Heart left ventricle (tissue), 16 donors: ENCODE results near the gene SLC25A22. TPM values are rescaled to one million over a fixed set of nuclear protein-coding genes. Genes with fewer than 3 reads are reported as not detected.
A peak's percentile ranks its signal among the peaks of the same experiment; 100 is the strongest.

ENCODE experiments used
- ATAC-seq, 4 donors: fragments of 200-7000 bp; cut with Tn5 transposase; one replicate each; pipeline ENCODE4 v1.9.1; 2020 to 2022; ENCODE audit warnings: moderate library complexity in 4 of 4, mild to moderate bottlenecking in 3 of 4, moderate number of reproducible peaks in 1 of 4
- DNase-seq, 5 donors: peaks; one replicate each; pipeline ENCODE4 v3.0.0-alpha.2; 2020
- H3K27ac ChIP-seq, 12 donors: fragments of 200-600 bp; sonication (generic) in 4 of 12; one replicate each; pipeline versions ENCODE4 v1.5.0 to v1.8.0; 2016 to 2022; ENCODE audit warnings: mild to moderate bottlenecking in 2 of 12
- H3K27me3 ChIP-seq, 9 donors: fragments of 200-600 bp; sonication (generic) in 2 of 9; one replicate each; pipeline versions ENCODE4 v1.5.1 to v1.8.0; 2016 to 2022; ENCODE audit warnings: mild to moderate bottlenecking in 3 of 9
- H3K36me3 ChIP-seq, 9 donors: fragments of 200-600 bp; sonication (generic) in 2 of 9; one replicate each; pipeline versions ENCODE4 v1.5.0 to v1.8.0; 2018 to 2022; ENCODE audit warnings: mild to moderate bottlenecking in 2 of 9
- H3K4me1 ChIP-seq, 12 donors: fragments of 200-600 bp; sonication (generic) in 4 of 12; one replicate each; pipeline versions ENCODE4 v1.5.0 to v1.8.0; 2016 to 2022; ENCODE audit warnings: mild to moderate bottlenecking in 3 of 12
- H3K4me3 ChIP-seq, 12 donors: fragments of 200-600 bp; sonication (generic) in 4 of 12; one replicate each; pipeline versions ENCODE4 v1.5.0 to v1.8.0; 2017 to 2022; ENCODE audit warnings: mild to moderate bottlenecking in 9 of 12, moderate library complexity in 4 of 12
- H3K9me3 ChIP-seq, 12 donors: fragments of 200-600 bp; sonication (generic) in 4 of 12; one replicate each; pipeline versions ENCODE4 v1.5.0 to v1.8.0; 2016 to 2022; ENCODE audit warnings: mild to moderate bottlenecking in 1 of 12
- CTCF ChIP-seq, 12 donors: fragments of 200-600 bp; sonication (generic) in 4 of 12; IDR thresholded peaks; one replicate each; pipeline versions ENCODE4 v1.5.0 to v1.8.0; 2018 to 2022; ENCODE audit warnings: antibody characterized with exemption in 12 of 12, mild to moderate bottlenecking in 5 of 12
- POLR2A ChIP-seq, 2 donors: fragments of 450-650 bp; IDR thresholded peaks; one replicate each; pipeline ENCODE4 v1.6.1; 2017; ENCODE audit warnings: antibody characterized with exemption in 2 of 2, mild to moderate bottlenecking in 2 of 2, moderate library complexity in 2 of 2
- WGBS, 4 donors: extraction: QIAGEN DNeasy Blood & Tissue Kit in 2 of 4; methylation state at CpG; one replicate each; pipeline versions ENCODE4 v1.1.5 to v1.1.7; 2013 to 2018; 5-methylcytosine and 5-hydroxymethylcytosine counted together
- intact Hi-C, 10 donors: fragments of 100-400 bp; cut with DNase I; formaldehyde crosslinking; loops; one replicate each; pipeline versions ENCODE4 v1.11.1 to v1.14.2; 2022
- polyA plus RNA-seq, 2 donors: library from polyadenylated mRNA; stranded (reverse); fragments of 200-250 nt; gene quantifications; one replicate each; pipeline ENCODE4 v1.2.3, GENCODE V29; 2013
- total RNA-seq, 9 donors: library from RNA; depleted of rRNA in 2 of 9; stranded (reverse); fragments of >200 nt in 2 of 9; fragmentation: NEBNext Ultra II Directional in 3 of 9; extraction: Animal tissue kit (Norgen Biotek cat#: 25700) in 3 of 9; gene quantifications; one replicate each; pipeline versions ENCODE4 v1.1.0 to v1.2.4, GENCODE V29; 2016 to 2023
- donor health status: ischemic (EF 13 %, LVEDD 7.1; RV severe dilation, severe dysfunction).
- donor health status: healthy with polysubstance abuse.
- donor health status: DM: no; HTN: yes; CAD: no.
- donor health status: DM: no; HTN: no; CAD: no.
- donor health status: ischemic (EF 25% LVEDD 6.9; RV normal size, moderate dysfunction).
- donor health status: ischemic (EF 25% LVEDD 5.7; RV mildly dilated, moderate dysfunction).
- donor health status: healthy.
- donor health status: DM: yes; HTN: yes; CAD: no.
- donor health status: ischemic (EF 35%, LVEDD 5.7; RV mildly dilated, moderate dysfunction).
- donor health status: nonischemic (EF 11% LVEDD 7.7; RV severe dilation, severe dysfunction).
- donor health status: DM: yes; HTN: yes; CAD: no.
- donor health status: PGD.
- donor health status: ischemic (EF 29% LVEDD 5.4; RV normal size, mild dysfunction).
- donor health status: nonischemic (EF 23%, LVEDD 6.1; RV moderate dilation, normal function).

Gene SLC25A22
- total and polyA plus RNA-seq, 11 donors = 2.1 to 12.8 (median 4.4) TPM

- Histone ChIP-seq H3K4me3 (peak overlapping the region; percentile 74 to 99 (median 88)), H3K9me3 (no peaks in the 10 kb centered on the region), H3K4me1 (peaks cover 10 to 40% (median 27%) of the 10 kb centered on the region in 12 donors), H3K27ac (peak overlapping the region; percentile 91 to 100 (median 96)), H3K36me3 (peaks cover 0 to 36% (median 27%) of the 10 kb centered on the region in 9 donors), H3K27me3 (no peaks in the 10 kb centered on the region)
- TF ChIP-seq POLR2A (IDR thresholded peaks at IDR 0.05) (peak in 1 of 2 donors; percentile 64), CTCF (IDR thresholded peaks at IDR 0.05) (no peak)
- DNase-seq (peak; percentile 90 to 94 (median 93)), ATAC-seq (peak; percentile 48 to 69 (median 60))
- 0 to 3% (median 2%) methylated on average over 16 to 47 of the region's 47 CpGs for WGBS, 4 donors
- intact Hi-C loops = loop anchor here in 1 of 10 donors (1.0 kb wide), 1 partner anchor 11 kb away; the partner anchor contains the start of gene RPLP2
These were observed 22.0 kb upstream of the SLC25A22 start for GRCh38 chr11:819943-820649.

GRCh38 chr11:819129-819931, 21.2 kb upstream of the SLC25A22 start:
- Histone ChIP-seq H3K4me1 (peaks cover 10 to 40% (median 27%) of the 10 kb centered on the region in 12 donors), H3K9me3 (no peaks in the 10 kb centered on the region), H3K27ac (peak overlapping the region; percentile 91 to 100 (median 96)), H3K27me3 (no peaks in the 10 kb centered on the region), H3K36me3 (peaks cover 0 to 34% (median 25%) of the 10 kb centered on the region in 9 donors), H3K4me3 (peak overlapping the region; percentile 74 to 99 (median 88))
- WGBS, 4 donors = 0 to 1% (median 0%) methylated on average over 30 to 96 of the region's 96 CpGs
- TF ChIP-seq CTCF (IDR thresholded peaks at IDR 0.05) (peak in 3 of 12 donors; percentile 7 to 23 (median 15)), POLR2A (IDR thresholded peaks at IDR 0.05) (peak; percentile 71 to 96)
- intact Hi-C loops = loop anchor here in 1 of 10 donors (1.0 kb wide), 1 partner anchor 10 kb away; the partner anchor contains the start of gene RPLP2
- ATAC-seq (peak; percentile 39 to 84 (median 82)), DNase-seq (peak; percentile 94 to 97 (median 96))

GRCh38 chr11:818396-819128, 20.5 kb upstream of the SLC25A22 start, which contains the start of gene PNPLA2:
PNPLA2 (plus strand) TSS chr11:818914; CDS start chr11:819719, 805 bp downstream.
- Histone ChIP-seq H3K36me3 (peaks cover 0 to 34% (median 22%) of the 10 kb centered on the region in 9 donors), H3K4me3 (peak within 1 kb of the TSS; percentile 74 to 99 (median 88)), H3K4me1 (peaks cover 10 to 40% (median 27%) of the 10 kb centered on the region in 12 donors), H3K27me3 (no peaks in the 10 kb centered on the region), H3K27ac (peak within 1 kb of the TSS; percentile 91 to 100 (median 96)), H3K9me3 (no peaks in the 10 kb centered on the region)
- DNase-seq = no peak
- WGBS, 4 donors = 26 to 37% (median 28%) methylated on average over 18 to 20 of the region's 20 CpGs
- TF ChIP-seq CTCF (IDR thresholded peaks at IDR 0.05) (no peak), POLR2A (IDR thresholded peaks at IDR 0.05) (no peak)
- intact Hi-C loops = loop anchor here in 1 of 10 donors (1.0 kb wide), 1 partner anchor 9 kb away; the partner anchor contains the start of gene RPLP2
- ATAC-seq = no peak
